Measurements from ENCODE around the gene PNLIPRP3.

The PNLIPRP3 gene

DNA sequence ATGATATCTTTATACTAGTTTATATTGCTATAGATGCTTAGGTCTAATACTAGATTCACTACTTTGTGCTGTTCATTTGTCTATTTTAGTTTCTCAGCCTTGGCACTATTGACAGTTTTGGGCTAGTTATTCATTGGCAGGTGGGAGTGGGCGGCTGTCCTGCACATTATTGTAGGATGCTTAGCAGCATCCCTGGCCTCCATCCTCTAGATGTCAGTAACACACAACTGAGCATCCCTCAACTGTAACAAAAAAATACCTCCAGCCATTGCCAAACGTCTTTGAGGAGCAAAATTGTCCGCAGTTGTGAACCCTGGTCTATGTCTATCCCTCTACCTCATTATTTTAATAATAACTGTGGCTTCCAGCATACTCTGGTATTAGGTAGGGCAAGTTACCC is 83.7 kb downstream of the PNLIPRP3 start:
- DNase-seq (ENCODE audit: low read depth) = no peak

DNA sequence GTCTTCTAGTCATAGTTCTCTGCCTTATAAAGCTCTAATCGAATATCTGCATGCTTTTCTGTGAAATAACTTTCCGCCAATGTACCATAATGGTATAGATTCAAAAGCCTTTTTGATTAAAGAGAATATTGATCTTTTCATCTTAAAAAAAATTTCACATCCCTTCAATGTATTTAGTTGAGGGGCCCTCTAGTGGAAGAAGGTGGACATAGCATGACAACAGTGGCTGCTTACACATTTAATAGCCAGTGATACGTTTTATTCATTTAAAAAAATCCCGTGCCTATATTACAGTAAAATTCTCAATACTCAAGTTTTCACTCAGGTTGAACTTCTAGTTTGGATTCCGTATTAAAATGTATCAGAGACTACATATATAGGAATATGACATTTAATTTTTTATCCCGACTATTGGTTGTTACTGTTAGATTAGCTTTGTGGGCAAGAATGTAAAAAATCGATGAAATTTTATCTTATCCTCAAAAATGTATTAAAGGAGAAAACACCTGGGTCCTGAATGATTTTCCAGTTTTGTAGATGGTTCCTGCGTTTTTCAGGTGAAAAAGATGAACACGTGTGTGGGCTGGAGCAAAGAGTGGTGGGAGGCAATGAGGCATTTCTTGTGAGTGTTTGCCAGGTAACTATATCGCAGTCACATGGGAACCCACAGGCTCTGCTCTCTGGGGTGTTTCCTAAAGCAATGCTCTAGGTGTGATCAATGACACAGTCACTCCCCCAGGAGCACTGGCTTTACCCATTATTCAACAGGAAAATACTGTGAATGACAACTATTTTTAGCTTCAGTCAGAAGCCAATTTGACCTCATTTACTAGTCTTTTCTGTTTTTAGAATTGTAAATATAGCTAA is 94.0 kb downstream of the PNLIPRP3 start:
- DNase-seq (ENCODE audit: low read depth) = no peak

DNA sequence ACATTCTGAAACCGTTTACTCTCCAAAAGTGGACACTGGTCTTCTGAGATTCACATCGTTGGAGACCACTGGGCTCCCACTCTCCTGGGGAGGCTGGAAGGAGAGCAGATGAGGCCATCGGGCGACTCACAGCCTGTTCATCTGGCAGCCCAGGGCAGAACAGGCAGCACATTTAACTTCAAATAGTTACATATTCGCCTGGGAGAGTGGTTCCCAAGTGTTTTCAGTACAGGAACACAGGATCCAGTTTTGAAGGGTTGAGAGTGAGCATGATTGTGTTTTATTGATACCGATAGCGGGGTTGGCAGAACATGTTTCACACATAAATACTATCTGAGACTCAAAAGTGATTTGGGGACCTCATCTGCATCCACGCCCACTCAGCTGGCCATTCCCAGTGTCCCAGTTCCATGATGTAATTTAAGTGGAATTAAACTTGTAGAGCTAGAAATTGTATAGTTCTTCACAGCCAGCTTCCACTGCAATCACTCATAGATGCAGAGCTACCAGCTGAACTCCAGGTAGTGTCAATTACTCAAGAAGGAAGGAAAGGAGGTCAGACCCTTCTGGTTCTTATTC is 95.2 kb downstream of the PNLIPRP3 start:
- no peak for DNase-seq (ENCODE audit: low read depth)

DNA sequence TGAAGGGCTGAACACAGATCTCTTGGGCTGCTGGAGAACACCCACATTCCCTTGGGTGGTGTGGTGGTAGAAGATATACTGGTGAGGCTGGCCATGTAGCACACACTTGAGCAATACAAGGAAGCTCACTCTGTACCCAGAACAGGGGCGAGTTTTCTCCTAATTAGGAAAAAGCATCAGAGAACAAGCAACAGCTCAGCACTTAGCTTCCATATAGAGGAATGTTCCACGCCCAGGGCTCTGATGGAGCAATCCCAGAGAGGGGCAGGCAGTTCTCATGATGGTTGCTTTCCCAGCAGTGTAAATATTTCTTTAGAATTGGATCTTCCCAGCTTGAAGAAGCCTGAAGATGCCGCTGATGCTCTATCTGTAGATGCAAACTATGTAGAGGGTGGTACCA is 97.1 kb downstream of the PNLIPRP3 start:
- no peak for DNase-seq (ENCODE audit: low read depth)

DNA sequence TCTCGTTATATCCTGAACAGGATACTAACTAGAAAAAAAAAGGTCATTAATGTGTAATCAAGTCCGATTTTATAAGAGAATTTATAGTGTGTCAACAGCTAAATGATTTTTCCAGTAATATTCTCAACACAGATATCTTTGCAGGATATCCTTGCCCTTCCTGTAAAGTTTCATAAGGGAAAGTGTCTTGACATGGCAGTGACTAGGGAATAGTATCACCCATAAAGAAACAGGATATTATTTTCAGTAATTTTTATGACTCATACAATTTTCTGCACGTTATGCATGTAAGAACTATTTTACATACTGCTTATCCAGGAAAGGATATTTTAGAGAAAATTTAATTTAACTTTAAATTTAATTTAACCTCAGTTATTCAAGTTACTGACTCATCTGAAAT is 98.6 kb downstream of the PNLIPRP3 start:
- DNase-seq (ENCODE audit: low read depth) = no peak

All from activated gamma-delta T cell treated with anti-CD3 and anti-CD28 coated beads, Interleukin-2, amount 50 U/mL, for 16 hours (primary cell).